Measurements from ENCODE around the gene DMKN.

Gene DMKN

DNA sequence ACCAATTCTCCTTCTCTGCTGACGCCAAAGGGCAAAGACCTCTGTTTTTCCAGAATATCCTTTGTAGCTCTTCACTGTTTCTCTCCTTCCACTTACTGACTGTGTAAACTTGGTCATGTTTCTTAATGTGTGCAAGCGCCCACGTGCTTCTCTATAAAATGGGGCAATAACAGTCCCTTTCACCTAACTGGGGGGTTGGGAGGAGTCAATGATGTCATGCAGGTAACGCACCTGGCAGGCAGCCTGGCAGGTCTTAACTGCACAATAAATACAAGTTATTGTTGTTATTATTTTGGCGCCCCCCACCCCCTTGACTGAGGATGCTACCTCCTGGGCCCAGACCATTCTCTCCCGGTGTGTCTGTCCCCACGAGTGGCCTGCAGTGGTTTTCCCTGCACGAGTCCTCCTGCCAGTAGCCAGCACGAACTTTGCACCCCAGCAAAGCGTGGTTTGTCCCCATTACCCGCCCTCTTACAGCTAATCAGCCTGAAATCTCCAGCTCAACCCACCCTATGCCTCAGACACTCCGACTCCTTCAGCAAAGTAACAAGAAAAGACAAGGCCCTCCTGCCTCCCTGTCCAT is 9.4 kb upstream of the DMKN start:
- no peak for DNase-seq

DNA sequence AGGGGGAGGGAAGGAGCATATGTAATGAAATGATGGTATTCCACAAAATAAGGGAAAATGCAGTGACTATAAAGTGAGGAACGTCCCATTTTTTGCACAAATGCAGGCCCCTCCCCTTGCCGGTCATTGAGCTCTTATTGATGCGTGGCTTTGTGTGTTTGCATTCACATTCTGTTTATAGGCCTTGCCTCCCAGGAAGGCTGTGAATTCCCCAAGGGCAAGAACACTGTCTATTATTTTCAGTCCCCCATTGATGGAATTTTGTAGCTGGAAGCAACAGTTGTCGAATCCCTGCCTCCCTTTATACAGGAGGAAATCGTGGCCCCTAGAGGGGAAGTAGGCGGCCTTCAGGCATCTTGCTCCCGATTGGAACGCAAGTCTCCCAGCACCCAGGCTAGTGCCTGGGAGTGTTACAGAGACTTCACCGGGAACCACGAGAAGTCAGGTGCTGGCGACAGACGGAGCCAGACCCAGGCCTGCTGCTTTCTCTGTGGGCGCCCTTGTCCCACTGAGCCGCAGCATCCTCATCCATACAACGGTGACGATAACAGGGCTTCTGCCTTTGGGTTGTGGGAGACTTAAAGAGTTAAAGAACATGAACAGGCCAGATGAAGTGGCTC is 7.8 kb upstream of the DMKN start:
- DNase-seq, result no peak

DNA sequence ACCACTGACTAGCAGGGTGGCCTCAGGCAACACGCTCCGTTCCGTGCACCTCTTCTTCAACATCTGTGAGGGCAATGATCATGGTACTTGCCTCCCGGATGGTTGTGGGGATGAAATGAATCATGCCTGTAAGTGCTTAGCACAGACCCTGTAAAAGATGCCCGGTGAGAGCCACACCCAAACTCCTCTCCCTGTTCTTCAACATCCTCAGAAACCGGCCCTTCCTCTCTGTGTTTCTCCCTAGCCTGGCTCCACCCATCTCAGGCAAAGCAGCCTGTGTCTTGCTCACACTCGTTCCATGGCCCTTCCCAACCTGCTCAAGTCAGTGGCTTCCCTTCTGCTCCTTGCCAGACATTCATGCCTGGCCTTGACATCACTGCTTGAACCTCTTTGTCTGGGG is 5.8 kb upstream of the DMKN start:
- DNase-seq, result no peak

DNA sequence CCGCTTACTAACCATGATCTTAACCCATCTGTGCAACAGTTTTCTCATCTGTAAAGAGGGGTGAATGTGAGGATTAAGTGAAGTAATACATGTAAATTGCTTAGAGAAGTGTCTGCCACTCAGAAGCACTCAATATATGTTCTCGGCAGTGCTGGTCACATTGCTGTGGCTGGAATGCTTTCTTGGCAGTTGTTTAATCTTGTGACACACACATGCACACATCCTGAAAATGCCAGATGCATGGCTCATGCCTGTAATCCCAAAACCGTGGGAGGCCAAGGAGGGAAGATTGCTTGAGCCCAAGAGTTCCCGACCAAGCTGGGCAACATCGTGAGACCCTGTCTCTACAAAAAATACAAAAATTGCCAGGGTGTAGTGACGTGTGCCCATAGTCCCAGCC is 4.9 kb upstream of the DMKN start:
- DNase-seq, result no peak

DNA sequence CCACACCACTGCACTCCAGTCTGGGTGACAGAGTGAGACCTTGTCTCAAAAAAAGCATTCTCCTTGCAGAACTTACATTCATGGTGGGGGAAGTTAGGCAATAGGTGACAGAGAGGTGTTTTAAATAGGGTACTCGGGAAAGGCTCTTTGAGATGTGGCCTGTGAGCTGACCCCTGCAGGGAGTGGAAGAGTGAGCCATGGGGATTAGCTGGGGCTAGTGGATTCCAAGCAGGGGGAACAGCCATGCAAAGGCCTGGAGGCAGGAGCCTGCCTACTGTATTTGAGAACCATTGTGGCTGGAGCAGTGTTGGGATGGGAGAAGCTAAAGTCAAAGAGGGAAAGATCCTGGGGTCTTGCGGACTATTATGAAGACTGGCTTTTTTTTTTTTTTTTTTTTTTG is 3.9 kb upstream of the DMKN start:
- DNase-seq, result no peak

DNA sequence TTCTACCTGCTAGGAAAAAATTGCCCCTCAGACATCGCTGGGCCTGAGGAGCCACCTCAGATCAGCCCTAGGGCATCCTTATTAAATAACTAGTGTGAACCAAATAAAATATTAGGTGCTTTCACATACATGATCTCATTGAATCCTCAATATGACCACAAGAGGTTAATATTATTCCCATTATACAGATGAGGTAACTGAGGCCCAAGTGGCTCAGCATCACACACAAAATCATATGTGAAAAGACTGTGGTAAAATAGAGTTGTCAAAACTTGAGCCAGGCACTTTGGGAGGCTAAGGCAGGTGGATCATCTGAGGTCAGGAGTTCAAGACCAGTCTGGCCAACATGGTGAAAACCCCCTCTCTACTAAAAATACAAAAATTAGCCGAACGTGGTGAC is 2.9 kb upstream of the DMKN start:
- no peak for DNase-seq

DNA sequence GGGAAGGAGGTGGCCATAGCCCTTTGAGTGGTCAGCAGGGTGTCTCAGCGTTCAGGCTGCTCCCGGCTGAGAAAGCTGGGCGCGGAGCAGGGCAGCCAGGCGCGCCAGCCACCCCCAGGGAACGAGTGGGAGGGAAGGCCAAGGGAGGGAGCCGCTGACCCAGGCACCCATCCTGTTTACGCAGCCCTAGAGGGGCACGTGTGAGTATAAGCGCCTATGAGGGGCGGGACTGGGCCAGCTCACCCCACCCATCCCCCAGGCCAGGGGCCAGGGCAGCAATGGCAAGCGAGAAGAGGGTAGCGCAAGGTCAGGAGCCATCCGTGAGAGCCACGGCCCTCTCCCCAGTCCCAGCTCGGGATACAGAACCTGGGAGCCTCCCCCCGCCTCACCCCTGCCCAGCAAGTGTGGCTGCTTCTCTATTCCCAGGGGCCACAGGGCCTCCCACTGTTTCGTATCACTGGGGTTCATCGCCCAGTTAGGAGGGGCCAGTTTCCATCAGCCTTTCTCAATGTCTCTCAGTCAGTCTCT is 897 bp upstream of the DMKN start:
- DNase-seq, result no peak

DNA sequence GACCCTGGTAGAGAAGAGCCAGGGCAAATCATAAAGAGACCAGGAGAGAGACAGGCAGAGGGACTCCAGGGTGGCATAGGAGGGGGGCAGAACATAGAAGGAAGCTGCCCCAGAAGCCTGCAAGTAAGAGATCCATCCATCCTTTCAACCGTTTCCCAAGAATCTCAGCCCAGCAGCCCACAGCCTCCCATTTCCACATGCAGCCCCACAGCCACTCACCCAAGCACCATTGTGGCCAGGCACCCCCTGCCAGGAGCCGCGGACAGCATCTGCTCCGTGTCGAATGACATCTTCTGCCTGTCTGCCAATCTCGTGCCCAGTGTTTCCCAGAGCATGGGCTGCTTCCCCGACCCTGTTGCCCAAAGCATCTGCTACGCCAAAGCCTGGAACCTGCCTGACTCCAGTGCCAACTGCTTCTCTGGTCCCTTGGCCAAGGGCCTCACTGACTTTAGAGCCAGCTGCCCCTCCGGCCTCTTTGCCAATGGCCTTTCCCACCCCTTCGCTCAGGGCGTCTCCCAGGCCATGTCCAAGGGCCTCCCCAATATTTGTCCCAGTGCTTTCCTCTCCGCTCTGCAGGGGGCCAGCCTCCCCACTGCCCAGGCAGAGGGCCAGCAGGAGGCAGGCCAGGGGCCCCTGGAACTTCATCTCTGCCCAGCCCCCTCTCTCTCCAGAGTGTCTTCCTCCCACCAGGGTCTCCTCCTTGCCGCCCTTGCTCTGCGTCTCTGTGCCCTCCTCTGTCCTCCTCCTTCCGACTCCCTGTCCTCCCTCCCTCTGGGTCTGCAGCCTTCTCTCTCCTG is 420 bp downstream of the DMKN start:
- DNase-seq, result no peak

DNA sequence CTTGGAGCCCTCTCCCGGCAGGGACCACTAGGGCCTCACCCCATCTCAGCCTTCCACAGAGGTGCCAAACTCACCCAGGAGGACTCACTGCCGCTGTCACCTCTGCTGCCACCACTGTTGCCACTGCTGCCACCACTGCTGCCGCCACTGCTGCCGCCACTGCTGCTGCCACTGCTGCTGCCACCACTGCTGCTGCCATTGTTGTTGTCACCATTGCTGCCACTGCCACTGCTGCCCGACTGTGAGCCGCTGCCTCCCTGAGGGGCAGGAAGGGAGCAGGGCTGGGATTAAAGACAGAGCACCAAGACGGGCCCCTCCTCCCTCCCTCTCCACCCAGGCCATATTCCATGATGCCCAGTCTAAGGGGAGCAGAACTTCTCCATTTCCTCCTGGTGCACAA is 2.1 kb downstream of the DMKN start:
- DNase-seq, result no peak

DNA sequence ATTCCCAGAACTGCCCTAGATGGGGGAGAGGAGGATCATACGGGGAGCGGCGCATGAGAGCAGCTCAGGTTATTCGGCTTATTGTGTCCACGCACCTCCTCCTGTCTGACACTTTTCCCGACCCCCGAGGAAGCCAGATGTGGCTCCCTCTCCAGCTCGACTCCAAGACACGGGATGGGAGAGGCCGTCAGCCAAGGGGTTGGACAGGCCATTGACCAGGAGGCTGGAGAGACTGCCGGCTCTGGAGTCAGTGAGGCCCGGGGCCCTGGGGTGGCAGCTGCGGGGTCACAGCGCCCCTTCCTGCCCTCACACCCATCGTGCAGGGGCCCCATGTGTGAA is 2.9 kb downstream of the DMKN start:
- no peak for DNase-seq

DNA sequence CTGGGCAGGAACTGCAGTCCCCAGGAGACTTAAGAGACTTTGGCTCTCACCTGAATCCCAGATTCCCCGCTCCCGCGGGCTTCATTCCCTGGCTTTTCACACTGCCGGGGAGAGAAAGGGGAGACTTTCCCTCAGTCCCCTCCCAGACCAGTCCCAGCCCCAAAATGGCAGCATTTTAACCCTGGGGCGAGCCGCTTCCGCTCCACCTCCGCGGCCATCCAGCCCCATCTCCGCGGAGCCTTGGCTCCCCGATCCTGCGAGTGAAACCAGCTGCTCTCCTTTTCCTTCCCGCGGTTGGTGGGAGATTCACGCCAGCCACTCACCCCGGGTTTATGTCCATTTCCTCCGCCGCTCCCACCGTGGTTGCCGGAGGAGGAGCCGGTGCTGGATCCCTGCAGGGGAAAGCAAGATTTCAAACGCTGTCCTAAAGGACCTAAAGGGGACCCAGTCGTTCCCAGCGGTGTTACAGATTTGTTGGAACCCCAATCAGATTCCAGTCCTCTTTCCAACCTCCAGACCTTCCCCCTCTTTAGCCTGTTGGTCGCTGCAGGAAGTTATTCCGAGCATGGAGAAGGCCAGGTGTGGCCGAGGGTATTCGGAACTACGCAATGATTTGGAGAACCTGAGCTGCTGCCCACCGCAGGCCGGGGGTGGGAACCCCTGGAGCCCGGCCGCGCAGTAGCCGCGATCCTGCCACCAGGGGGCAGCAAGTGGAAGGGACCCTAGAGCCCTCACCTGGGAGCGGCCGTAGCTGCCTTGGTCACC is 3.4 kb downstream of the DMKN start:
- DNase-seq, result peak; percentile 68

DNA sequence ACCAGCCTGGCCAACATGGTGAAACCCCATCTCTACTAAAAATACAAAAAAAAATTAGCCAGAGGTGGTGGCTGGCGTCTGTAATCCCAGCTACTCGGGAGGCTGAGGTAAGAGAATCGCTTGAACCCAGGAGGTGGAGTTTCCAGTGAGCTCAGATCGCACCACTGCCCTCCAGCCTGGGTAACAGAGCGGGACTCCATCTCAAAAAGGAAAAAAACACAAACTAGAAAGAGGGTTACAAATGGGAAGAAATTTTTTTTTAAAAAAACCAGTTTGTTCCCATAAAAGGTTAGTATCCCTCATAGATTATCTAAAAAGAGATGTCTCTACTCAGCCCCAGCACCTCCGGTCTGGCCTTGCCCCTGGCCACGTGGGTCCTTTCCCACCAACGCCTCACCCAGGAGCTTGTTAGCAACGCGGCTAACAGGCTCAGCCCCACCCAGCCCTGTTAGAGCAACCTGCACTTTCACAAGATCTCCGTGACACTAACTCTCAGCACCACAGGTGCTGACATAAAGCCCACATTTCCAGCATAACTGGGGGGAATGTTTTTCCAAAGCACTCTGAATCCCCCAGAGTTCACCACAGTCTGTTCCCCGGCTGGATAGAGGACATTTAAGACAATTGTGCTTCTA is 4.3 kb downstream of the DMKN start:
- DNase-seq, result no peak

DNA sequence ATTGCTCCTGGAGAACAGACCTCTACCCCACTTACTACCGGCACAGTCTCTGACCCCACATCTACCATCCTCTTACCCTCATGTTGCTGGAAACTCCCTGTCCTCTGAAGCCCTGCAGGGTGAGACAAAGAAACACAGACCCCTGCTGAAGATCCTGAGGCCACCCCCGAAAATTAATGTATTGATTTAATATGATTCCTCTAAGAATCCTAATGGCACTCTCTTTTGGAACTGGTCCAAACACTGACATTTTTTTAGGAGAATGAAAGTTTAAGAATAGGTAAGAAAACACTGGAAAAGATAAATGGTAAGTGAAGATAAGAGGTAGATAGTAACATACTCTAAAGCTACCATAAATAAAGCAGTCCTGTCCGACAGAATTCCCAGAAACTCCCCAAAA is 5.3 kb downstream of the DMKN start:
- DNase-seq, result no peak

DNA sequence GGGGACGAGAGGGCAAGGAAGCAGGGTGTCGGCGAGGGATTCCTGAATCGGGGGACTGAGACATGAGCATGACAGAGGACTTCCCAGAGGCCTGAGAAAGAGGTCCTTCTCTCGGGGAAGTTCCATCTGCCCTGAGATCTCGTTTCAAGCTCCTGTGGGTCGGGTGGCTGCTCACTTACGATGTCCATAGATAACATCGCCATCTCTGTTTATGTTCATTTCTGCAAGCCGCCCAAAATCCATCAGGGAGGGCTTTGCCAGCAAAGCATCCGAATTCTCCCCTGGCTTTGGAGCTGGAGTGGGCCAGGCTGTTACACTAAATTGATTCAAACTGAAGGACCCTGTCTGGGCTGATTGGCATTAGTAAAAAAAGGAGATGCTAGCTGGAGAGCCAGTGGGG is 5.9 kb downstream of the DMKN start:
- no peak for DNase-seq

DNA sequence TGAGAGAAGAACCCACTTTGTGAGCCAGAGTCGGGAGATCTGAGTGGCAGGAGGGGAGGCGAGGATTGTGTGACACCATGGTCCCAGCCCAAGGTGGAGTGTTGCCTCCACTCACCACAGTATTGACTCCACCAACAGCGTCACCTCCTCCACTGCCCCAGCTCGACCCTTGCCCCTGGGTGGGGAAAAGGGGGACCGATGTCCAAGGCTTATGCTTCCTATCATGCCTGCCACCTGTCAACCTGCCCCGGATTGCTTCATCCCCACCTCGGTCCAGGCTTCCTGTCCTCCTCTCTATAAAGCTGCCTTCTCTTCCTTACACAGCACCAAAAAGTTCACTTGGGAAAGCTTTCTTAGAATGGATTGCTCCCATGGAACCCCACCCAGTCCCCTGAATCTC is 7.4 kb downstream of the DMKN start:
- no peak for DNase-seq

DNA sequence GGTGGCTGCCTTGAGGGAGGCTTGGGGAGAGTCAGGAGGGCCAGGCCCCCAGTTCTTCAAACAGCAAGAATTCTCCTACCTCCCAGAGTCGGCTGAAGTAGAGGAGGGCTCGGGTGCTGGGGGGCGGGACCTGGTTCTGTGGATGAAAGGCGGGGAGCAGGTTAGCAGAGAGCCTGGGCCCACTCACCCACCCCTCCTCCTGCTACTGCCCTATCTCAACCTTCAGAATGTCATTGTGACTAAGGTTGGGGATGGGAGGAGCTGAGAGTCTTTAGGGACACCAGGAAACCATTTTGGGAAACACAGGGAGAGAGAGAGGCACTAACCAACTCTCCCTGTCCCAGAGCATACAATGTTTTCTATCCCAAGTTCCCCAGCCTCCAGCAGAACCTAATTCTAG is 10.7 kb downstream of the DMKN start:
- DNase-seq, result no peak

DNA sequence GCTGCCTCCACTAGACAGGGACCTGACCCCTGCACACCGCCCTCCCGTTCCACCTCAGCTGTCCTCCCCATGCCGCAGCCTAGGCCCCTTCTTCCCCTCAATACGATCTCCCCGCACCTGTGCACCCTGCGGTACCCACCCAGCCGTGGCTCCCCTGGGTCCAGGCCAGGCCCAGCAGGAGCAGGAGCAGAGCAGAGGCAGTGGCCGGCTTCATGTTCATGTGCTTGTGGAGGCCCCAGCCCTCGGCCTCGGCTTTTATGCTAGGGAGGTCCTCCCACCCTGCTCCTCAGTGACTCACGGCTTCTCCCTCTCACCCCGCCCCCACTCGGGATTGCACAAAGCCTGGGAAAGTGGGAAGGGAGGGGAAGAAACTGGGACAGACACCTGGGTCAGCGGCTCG is 11.8 kb downstream of the DMKN start:
- no peak for DNase-seq

DNA sequence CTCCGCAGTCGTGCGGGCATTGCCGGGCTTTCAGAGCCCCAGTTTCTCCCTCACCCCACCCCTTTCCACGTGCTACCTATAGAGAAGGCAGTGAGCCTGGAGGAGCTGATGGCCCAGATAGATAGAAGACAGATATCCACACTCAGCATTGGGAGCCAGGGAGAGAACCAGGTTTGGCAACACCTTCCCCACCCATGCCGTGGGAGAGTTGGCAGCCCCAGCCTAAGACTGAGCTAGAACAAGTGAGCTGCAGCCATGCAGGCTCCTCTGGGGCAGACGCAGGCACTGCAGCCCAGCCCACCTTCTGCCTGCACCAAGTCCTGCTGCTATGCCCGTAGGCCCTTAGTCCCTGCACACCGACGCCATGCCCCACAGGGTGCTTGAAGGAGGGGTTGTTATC is 12.8 kb downstream of the DMKN start:
- no peak for DNase-seq

DNA sequence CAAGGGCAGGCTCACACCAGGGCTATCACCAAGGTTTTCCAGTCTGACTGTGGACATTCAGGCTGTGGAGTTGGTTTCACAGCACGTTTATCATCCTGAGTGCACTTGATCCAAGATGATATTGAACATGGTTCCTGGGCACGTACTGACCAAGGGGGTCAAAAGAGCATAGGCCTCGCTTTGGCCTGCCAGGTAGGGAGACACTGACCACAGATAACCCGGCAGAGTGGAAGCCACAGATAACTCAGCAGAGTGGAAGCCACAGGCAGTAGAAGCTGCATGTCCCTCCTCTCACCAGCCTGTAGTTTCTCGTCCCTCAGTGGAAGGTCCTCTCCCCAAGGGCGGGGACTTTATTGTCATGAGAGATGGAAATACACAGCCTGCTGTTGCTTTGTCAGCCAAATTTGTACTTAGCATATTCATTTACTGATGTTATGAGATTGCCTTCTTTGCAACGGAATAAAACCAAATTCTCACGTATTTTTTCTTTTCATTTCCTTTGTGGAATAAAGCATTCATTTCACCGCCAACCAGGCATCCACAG is 14.4 kb downstream of the DMKN start:
- no peak for DNase-seq

DNA sequence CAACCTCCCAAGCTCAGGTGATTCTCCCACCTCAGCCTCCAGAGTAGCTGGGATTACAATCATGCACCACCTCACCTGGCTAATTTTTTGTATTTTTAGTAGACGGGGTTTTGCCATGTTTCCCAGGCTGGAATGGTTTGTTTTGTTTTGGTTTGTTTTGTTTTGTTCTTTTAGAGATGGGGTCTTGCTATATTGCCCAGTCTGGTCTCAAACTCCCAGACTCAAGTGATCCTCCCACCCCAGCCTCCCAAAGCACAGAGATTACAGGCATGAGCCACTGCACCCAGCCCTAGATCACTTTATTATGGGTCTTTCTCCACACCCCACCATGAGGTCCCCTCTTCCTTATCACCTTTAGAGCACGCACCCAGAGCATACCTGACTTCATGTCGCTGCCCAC is 15.2 kb downstream of the DMKN start:
- DNase-seq, result no peak

DNA sequence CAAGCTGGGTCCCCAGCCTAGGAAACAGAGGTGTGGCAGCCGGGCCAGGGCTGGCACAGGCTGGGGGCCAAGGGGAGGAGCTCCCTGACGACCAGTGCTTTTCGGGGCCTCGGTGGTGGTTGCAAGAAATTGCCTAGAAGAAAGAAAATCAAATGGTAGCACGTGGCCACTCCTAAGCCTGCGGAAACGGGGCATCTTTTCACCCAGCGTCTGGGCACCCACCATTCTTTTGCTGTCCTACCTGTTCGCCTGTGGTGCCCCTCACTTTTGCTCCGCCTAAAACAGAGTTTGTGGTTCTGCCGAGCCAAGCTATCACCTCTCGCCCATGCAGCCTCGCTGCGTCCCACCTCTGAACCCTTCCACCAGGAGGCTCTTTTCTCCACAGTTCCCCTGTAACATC is 16.0 kb downstream of the DMKN start:
- DNase-seq, result no peak

DNA sequence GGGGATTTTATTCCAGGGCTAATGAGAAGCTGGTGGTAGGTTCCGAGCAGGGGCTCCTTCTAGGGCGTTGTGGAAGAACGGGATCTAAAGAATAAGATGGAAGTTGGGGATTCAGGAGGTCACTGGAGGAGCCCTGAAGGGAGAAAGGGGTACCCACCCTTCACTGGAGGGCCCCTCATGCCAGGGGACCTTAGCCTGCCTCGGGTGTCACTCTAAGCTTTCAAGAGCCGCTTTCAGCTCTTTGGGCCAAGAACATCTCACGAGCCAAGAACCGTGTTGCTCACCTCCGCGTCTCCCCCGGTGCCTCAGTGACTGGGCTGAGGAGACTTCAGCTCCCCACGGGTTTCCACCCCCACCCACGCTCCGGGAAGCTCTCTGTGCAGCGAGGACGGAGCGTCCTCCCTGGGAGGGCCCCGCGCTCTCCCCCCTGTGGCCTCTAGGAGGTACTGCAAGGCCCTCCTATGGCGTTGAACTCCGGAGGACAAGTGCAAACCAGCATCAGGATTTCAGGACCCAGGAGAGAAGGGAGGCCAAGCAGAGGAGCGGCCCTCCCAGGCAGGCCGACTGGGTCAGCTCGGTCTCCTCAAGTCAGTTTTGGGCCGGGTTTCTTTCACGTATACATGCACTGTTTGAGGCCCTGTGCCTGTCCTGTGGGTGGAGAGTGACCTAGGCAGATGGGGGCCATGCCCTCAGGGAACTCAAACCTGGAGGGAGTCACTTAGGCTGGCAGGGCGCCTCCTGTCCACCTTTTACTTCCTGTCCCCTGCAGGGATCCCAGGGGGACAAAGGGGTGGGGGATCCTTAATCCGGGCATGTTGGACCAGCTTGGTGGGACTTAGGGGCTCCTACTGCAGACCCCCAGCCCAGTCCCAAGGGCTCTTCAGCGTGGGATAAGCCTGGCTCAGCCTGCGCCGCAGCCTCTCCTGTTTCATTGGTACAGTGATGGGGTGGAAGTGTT is 18.1 kb downstream of the DMKN start:
- peak; percentile 51 for DNase-seq
